ENCODE results near the gene OR51B2. TPM values are rescaled to one million over a fixed set of nuclear protein-coding genes. Genes with fewer than 3 reads are reported as not detected.

OR51B2 gene
- total and polyA plus RNA-seq, 10 of the 15 experiments (the other 5 are each of a cell fraction or from before 2014, with no cell fraction given) = 0.29 TPM; not detected in 9

DNA sequence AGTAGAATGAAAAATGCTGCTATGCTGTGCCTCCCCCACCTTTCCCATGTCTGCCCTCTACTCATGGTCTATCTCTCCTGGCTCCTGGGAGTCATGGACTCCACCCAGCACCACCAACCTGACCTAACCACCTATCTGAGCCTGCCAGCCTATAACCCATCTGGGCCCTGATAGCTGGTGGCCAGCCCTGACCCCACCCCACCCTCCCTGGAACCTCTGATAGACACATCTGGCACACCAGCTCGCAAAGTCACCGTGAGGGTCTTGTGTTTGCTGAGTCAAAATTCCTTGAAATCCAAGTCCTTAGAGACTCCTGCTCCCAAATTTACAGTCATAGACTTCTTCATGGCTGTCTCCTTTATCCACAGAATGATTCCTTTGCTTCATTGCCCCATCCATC, 39.5 kb downstream of the OR51B2 start:
- no peak for FAIRE-seq
- SMC1A ChIA-PET (ENCODE audit: uncharacterized antibody, unreplicated experiment) = no interaction called here
- intact Hi-C loops (cut with micrococcal nuclease; ENCODE audit: unreplicated experiment) = no loop called here

More for the DNA sequence above, 39.5 kb downstream of the OR51B2 start:
- Histone ChIP-seq H3K36me3 (ENCODE audit: control insufficient read depth in 2 of 2, insufficient read depth in 2 of 2, low read length in 1 of 2) (no peaks in the 10 kb centered on the region), H3K9ac (ENCODE audit: control insufficient read depth, insufficient read depth, low read length) (no peak overlapping the region), H3K9me3 (replicated peaks; ENCODE audit: control insufficient read depth, insufficient read depth, low read length) (no peaks in the 10 kb centered on the region), H3K27ac (ENCODE audit: control insufficient read depth, insufficient read depth) (no peak overlapping the region), H3K27me3 (replicated peaks in 1 of 2; ENCODE audit: control insufficient read depth in 2 of 2, insufficient read depth in 2 of 2, low read length in 1 of 2) (no peaks in the 10 kb centered on the region), H3K4me3 (no peak overlapping the region), H2AFZ (ENCODE audit: control insufficient read depth, low read depth, low read length) (no peak overlapping the region), H3K79me2 (ENCODE audit: control insufficient read depth, insufficient read depth, low read length) (no peaks in the 10 kb centered on the region), H3K4me2 (ENCODE audit: control insufficient read depth, insufficient read depth) (no peak overlapping the region), H4K20me1 (ENCODE audit: control insufficient read depth, insufficient read depth) (no peaks in the 10 kb centered on the region), H3K4me1 (ENCODE audit: control insufficient read depth, insufficient read depth, low read length) (no peaks in the 10 kb centered on the region)
- ATAC-seq = no peak
- ChIA-PET POLR2A (no interaction called here), CTCF (interaction anchor here (1.1 kb wide), 1 partner anchor 15 kb away, joined by 3 read pairs; no protein-coding TSS in a partner anchor), RAD21 (ENCODE audit: unreplicated experiment) (no interaction called here)
- no TSS peak for BruUV-seq (replicated peaks)
- TF ChIP-seq E2F4 (IDR thresholded peaks at IDR 0.05; ENCODE audit: low read depth, low read length) (no peak), FOXM1 (IDR thresholded peaks at IDR 0.05; ENCODE audit: low read depth, low read length) (no peak), EED (IDR thresholded peaks at IDR 0.05; ENCODE audit: low read depth) (no peak), EGR1 (IDR thresholded peaks at IDR 0.05; ENCODE audit: borderline replicate concordance in 1 of 2, low read depth in 2 of 2, low read length in 2 of 2) (no peak), KDM1A (IDR thresholded peaks at IDR 0.05; ENCODE audit: borderline replicate concordance) (no peak), SMAD5 (IDR thresholded peaks at IDR 0.05; ENCODE audit: low read depth) (no peak)
- TF ChIP-seq, protein P1, sequence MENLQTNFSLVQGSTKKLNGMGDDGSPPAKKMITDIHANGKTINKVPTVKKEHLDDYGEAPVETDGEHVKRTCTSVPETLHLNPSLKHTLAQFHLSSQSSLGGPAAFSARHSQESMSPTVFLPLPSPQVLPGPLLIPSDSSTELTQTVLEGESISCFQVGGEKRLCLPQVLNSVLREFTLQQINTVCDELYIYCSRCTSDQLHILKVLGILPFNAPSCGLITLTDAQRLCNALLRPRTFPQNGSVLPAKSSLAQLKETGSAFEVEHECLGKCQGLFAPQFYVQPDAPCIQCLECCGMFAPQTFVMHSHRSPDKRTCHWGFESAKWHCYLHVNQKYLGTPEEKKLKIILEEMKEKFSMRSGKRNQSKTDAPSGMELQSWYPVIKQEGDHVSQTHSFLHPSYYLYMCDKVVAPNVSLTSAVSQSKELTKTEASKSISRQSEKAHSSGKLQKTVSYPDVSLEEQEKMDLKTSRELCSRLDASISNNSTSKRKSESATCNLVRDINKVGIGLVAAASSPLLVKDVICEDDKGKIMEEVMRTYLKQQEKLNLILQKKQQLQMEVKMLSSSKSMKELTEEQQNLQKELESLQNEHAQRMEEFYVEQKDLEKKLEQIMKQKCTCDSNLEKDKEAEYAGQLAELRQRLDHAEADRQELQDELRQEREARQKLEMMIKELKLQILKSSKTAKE (IDR thresholded peaks at IDR 0.05; ENCODE audit: low read depth, poor library complexity, severe bottlenecking) = no peak
- 83% methylated on average over 2 of the region's 2 CpGs for WGBS (ENCODE audit: insufficient coverage, insufficient replicate concordance, low lambda C conversion rate, missing lambda C conversion rate)
- no peak for DNase-seq (ENCODE audit: low read depth, low spot score)
- in situ Hi-C loops (cut with MboI) = no loop called here

All from GM12878 (cell line).